Liver (tissue), 9 donors: Measurements from ENCODE around the gene ST3GAL5. TPM values are rescaled to one million over a fixed set of nuclear protein-coding genes. Genes with fewer than 3 reads are reported as not detected.

Experiments
- DNase-seq: peaks from one replicate; pipeline ENCODE4 v3.0.0-alpha.2; 2017; ENCODE audit warnings: low spot score
- H3K27ac ChIP-seq, 2 donors: one replicate each; pipeline ENCODE4 v1.7.0; 2013; ENCODE audit warnings: inconsistent platforms in 2 of 2, low read length in 2 of 2, control low read depth in 1 of 2, low read depth in 1 of 2, mild to moderate bottlenecking in 1 of 2
- H3K27me3 ChIP-seq, 4 donors: one replicate each; pipeline versions ENCODE4 v1.6.1 to v1.7.0; 2013; ENCODE audit warnings: low read length in 3 of 4, inconsistent platforms in 1 of 4, mild to moderate bottlenecking in 1 of 4, moderate library complexity in 1 of 4; ENCODE audit not compliant: control insufficient read depth in 4 of 4, insufficient read depth in 4 of 4
- H3K36me3 ChIP-seq, 4 donors: one replicate each; pipeline versions ENCODE4 v1.6.1 to v1.7.0; 2013; ENCODE audit warnings: low read length in 3 of 4, mild to moderate bottlenecking in 3 of 4, low read depth in 1 of 4, moderate library complexity in 1 of 4; ENCODE audit not compliant: control insufficient read depth in 4 of 4, insufficient read depth in 3 of 4
- H3K4me1 ChIP-seq, 4 donors: one replicate each; pipeline versions ENCODE4 v1.6.1 to v1.7.0; 2013; ENCODE audit warnings: low read length in 3 of 4, mild to moderate bottlenecking in 3 of 4, moderate library complexity in 1 of 4; ENCODE audit not compliant: control insufficient read depth in 4 of 4, insufficient read depth in 4 of 4
- H3K4me3 ChIP-seq, 3 donors: one replicate each; pipeline versions ENCODE4 v1.6.1 to v1.7.0; 2013; ENCODE audit warnings: low read length in 3 of 3, control low read depth in 1 of 3, low read depth in 1 of 3, mild to moderate bottlenecking in 1 of 3
- H3K9ac ChIP-seq, 2 donors: one replicate each; pipeline ENCODE4 v1.7.0; 2013; ENCODE audit warnings: low read length in 2 of 2, mild to moderate bottlenecking in 2 of 2, moderate library complexity in 2 of 2, control low read depth in 1 of 2, low read depth in 1 of 2
- H3K9me3 ChIP-seq, 4 donors: one replicate each; pipeline versions ENCODE4 v1.6.1 to v1.7.0; 2013; ENCODE audit warnings: low read length in 3 of 4; ENCODE audit not compliant: control insufficient read depth in 4 of 4
- ATF3 ChIP-seq: IDR thresholded peaks from 2 replicates; pipeline ENCODE4 v1.6.1; 2016; ENCODE audit warnings: antibody characterized with exemption
- CTCF ChIP-seq: fragments of 150-350 bp; IDR thresholded peaks from 2 replicates; pipeline ENCODE4 v1.5.1; 2017; ENCODE audit warnings: improper control_type of control experiment, low read depth, low read length; ENCODE audit not compliant: missing input control
- EGR1 ChIP-seq, 2 donors: IDR thresholded peaks; 2 replicates each; pipeline ENCODE4 v1.6.1; 2016 to 2018; ENCODE audit warnings: antibody characterized with exemption in 2 of 2, low read depth in 2 of 2
- FOXA2 ChIP-seq: IDR thresholded peaks from 2 replicates; pipeline ENCODE4 v1.6.1; 2016; ENCODE audit warnings: antibody characterized with exemption
- GABPA ChIP-seq, 2 donors: IDR thresholded peaks in 1 of 2; conservative IDR thresholded peaks in 1 of 2; 2 replicates each; pipeline ENCODE4 v1.6.1; 2016; ENCODE audit warnings: antibody characterized with exemption in 2 of 2, mild to moderate bottlenecking in 1 of 2, moderate library complexity in 1 of 2
- HNF4A ChIP-seq, 2 donors: conservative IDR thresholded peaks; 2 replicates each; pipeline ENCODE4 v1.6.1; 2016; ENCODE audit warnings: antibody characterized with exemption in 2 of 2, mild to moderate bottlenecking in 2 of 2
- HNF4G ChIP-seq: IDR thresholded peaks from 2 replicates; pipeline ENCODE4 v1.6.1; 2016; ENCODE audit warnings: antibody characterized with exemption
- JUND ChIP-seq, 2 donors: IDR thresholded peaks; 2 replicates each; pipeline ENCODE4 v1.6.1; 2016; ENCODE audit warnings: antibody characterized with exemption in 2 of 2
- RAD21 ChIP-seq, 2 donors: IDR thresholded peaks; 2 replicates each; pipeline ENCODE4 v1.6.1; 2016; ENCODE audit warnings: antibody characterized with exemption in 2 of 2, mild to moderate bottlenecking in 2 of 2
- RXRA ChIP-seq, 2 donors: IDR thresholded peaks; 2 replicates each; pipeline ENCODE4 v1.6.1; 2017 to 2018; ENCODE audit warnings: antibody characterized with exemption in 2 of 2, mild to moderate bottlenecking in 1 of 2
- TAF1 ChIP-seq: conservative IDR thresholded peaks from 2 replicates; pipeline ENCODE4 v1.6.1; 2016; ENCODE audit warnings: antibody characterized with exemption, mild to moderate bottlenecking
- YY1 ChIP-seq: IDR thresholded peaks from 2 replicates; pipeline ENCODE4 v1.6.1; 2016; ENCODE audit warnings: antibody characterized with exemption, mild to moderate bottlenecking
- WGBS: extraction: QIAGEN DNeasy Blood & Tissue Kit; methylation state at CpG from one replicate; pipeline ENCODE4 v1.1.7; 2013; 5-methylcytosine and 5-hydroxymethylcytosine counted together
- polyA plus RNA-seq, 2 donors: library from polyadenylated mRNA; stranded (reverse) in 1 of 2; unstranded in 1 of 2; fragments of 200-250 nt in 1 of 2; fragments of >200 nt in 1 of 2; fragmentation: Nextera tagmentation in 1 of 2; extraction: Ambion mirVana in 1 of 2; gene quantifications; one replicate each; pipeline versions ENCODE4 v1.2.1 to v1.2.3, GENCODE V29; 2013 to 2015
- total RNA-seq, 2 donors: library from RNA; depleted of rRNA; stranded (reverse); fragments of >200 nt; gene quantifications; one replicate each; pipeline ENCODE4 v1.2.3, GENCODE V29; 2014
- TF ChIP-seq, protein P1 (sequence below): IDR thresholded peaks from 2 replicates; pipeline ENCODE4 v1.6.1; 2016; ENCODE audit warnings: antibody characterized with exemption, mild to moderate bottlenecking
- TF ChIP-seq, protein P2 (sequence below): IDR thresholded peaks from 2 replicates; pipeline ENCODE4 v1.6.1; 2016; ENCODE audit warnings: antibody characterized with exemption
- donor health status: healthy.
- donor health status: healthy.
- donor health status: healthy.
- donor health status: healthy.
- donor health status: healthy.

Gene ST3GAL5
- total and polyA plus RNA-seq, 4 donors = 4.5 to 17.0 (median 9.0) TPM

DNA sequence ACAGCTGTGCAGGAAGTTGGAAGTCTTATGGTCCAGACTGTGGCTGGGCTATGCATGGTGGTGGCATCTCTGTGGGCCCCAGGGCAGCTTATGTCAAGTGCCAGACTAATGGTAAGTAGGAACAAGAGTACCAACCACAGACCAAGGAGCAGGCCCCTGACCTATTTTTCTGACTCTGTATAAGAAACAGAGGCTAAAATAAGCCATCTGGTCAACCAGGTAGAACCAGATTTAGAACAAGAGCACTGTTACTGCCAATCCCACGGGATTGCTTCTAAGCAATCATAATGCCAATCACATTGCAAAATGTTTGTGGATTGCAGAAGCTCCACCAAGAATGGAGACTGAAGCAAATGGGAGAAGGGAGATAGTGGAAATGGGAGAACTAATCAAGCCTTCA lies 11.1 kb upstream of the ST3GAL5 start (continued):
- TF ChIP-seq, protein P1, sequence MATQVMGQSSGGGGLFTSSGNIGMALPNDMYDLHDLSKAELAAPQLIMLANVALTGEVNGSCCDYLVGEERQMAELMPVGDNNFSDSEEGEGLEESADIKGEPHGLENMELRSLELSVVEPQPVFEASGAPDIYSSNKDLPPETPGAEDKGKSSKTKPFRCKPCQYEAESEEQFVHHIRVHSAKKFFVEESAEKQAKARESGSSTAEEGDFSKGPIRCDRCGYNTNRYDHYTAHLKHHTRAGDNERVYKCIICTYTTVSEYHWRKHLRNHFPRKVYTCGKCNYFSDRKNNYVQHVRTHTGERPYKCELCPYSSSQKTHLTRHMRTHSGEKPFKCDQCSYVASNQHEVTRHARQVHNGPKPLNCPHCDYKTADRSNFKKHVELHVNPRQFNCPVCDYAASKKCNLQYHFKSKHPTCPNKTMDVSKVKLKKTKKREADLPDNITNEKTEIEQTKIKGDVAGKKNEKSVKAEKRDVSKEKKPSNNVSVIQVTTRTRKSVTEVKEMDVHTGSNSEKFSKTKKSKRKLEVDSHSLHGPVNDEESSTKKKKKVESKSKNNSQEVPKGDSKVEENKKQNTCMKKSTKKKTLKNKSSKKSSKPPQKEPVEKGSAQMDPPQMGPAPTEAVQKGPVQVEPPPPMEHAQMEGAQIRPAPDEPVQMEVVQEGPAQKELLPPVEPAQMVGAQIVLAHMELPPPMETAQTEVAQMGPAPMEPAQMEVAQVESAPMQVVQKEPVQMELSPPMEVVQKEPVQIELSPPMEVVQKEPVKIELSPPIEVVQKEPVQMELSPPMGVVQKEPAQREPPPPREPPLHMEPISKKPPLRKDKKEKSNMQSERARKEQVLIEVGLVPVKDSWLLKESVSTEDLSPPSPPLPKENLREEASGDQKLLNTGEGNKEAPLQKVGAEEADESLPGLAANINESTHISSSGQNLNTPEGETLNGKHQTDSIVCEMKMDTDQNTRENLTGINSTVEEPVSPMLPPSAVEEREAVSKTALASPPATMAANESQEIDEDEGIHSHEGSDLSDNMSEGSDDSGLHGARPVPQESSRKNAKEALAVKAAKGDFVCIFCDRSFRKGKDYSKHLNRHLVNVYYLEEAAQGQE = no peak

DNA sequence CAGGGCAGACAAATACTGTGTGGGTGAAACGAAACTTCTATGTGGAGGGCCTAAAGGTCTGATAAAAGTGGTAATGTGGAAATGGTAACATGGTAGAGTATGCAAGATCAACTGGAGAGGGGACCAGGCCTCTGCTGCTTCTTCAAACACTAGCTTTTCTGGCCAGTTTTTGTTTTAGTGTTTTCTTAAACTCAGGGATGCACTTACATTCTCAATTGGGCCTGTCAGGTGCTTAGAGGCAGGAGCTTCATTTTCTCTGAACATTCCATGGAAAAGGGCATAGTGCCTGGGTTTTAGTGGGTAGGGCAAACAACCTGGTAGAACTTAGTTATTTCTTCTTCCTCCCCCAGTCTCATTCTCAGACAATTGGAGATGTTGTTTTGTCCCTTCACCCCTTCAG lies 10.5 kb upstream of the ST3GAL5 start:
- WGBS = 97% methylated on average over 1 of the region's 1 CpG
- no peak for DNase-seq
- no peaks in the 10 kb centered on the region for H3K9me3 ChIP-seq
- no peak overlapping the region for H3K9ac ChIP-seq
- no peaks in the 10 kb centered on the region for H3K27me3 ChIP-seq
- no peak overlapping the region for H3K27ac ChIP-seq
- no peak overlapping the region for H3K4me3 ChIP-seq
- TF ChIP-seq TAF1 = no peak
- TF ChIP-seq RAD21 (IDR thresholded peaks at IDR 0.05) = no peak
- TF ChIP-seq ATF3 = no peak
- TF ChIP-seq FOXA2 = no peak
- TF ChIP-seq CTCF = no peak
- TF ChIP-seq, protein P2, sequence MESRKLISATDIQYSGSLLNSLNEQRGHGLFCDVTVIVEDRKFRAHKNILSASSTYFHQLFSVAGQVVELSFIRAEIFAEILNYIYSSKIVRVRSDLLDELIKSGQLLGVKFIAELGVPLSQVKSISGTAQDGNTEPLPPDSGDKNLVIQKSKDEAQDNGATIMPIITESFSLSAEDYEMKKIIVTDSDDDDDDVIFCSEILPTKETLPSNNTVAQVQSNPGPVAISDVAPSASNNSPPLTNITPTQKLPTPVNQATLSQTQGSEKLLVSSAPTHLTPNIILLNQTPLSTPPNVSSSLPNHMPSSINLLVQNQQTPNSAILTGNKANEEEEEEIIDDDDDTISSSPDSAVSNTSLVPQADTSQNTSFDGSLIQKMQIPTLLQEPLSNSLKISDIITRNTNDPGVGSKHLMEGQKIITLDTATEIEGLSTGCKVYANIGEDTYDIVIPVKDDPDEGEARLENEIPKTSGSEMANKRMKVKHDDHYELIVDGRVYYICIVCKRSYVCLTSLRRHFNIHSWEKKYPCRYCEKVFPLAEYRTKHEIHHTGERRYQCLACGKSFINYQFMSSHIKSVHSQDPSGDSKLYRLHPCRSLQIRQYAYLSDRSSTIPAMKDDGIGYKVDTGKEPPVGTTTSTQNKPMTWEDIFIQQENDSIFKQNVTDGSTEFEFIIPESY = no peak
- H3K36me3 ChIP-seq = no peaks in the 10 kb centered on the region
- no peaks in the 10 kb centered on the region for H3K4me1 ChIP-seq

GRCh38 chr2:85898881-85899280 lies 10.1 kb upstream of the ST3GAL5 start:
- H3K27ac ChIP-seq = no peak overlapping the region
- H3K36me3 ChIP-seq = no peaks in the 10 kb centered on the region
- H3K4me3 ChIP-seq = no peak overlapping the region
- 99% methylated on average over 1 of the region's 1 CpG for WGBS
- no peaks in the 10 kb centered on the region for H3K27me3 ChIP-seq
- H3K9ac ChIP-seq = no peak overlapping the region
- H3K4me1 ChIP-seq = no peaks in the 10 kb centered on the region
- no peak for DNase-seq
- H3K9me3 ChIP-seq = no peaks in the 10 kb centered on the region
- no peak for TF ChIP-seq EGR1 (IDR thresholded peaks at IDR 0.05; ENCODE audit: low read depth in 2 of 2)
- no peak for TF ChIP-seq RAD21 (IDR thresholded peaks at IDR 0.05)
- TF ChIP-seq YY1 = no peak
- TF ChIP-seq, protein P1 = no peak
- no peak for TF ChIP-seq HNF4A (conservative IDR thresholded peaks at IDR 0.05)
- no peak for TF ChIP-seq RXRA (IDR thresholded peaks at IDR 0.05)
- no peak for TF ChIP-seq JUND (IDR thresholded peaks at IDR 0.05)
- TF ChIP-seq GABPA (IDR thresholded peaks at IDR 0.05 in 1 of 2, conservative IDR thresholded peaks at IDR 0.05 in 1 of 2) = no peak
- TF ChIP-seq CTCF = no peak
- no peak for TF ChIP-seq HNF4G
- TF ChIP-seq, protein P2 = no peak
